ENCODE measurements around the gene C16orf54. TPM values are rescaled to one million over a fixed set of nuclear protein-coding genes. Genes with fewer than 3 reads are reported as not detected.
"Not testable (repeated sequence)": the region's sequence is repeated elsewhere in the genome, so short reads cannot be mapped to it uniquely, and the experiment has no call there.

Gene C16orf54
- total RNA-seq, 2 donors from 2014 or later, result 1.7 TPM

- Histone ChIP-seq H3K9ac (ENCODE audit: low read depth in 2 of 2, low read length in 2 of 2) (no peak overlapping the region), H3K4me1 (no peaks in the 10 kb centered on the region), H3K9me3 (no peaks in the 10 kb centered on the region), H3K27me3 (no peaks in the 10 kb centered on the region), H3K36me3 (no peaks in the 10 kb centered on the region), H3K27ac (peak overlapping the region; percentile 33), H3K4me3 (no peak overlapping the region)
- intact Hi-C loops (cut with DNase I), result no loop called here
- DNase-seq, result no peak
- no peak for TF ChIP-seq CTCF (IDR thresholded peaks at IDR 0.05)
Observed at GRCh38 chr16:29779474-29779873, 33.7 kb upstream of the C16orf54 start.

DNA sequence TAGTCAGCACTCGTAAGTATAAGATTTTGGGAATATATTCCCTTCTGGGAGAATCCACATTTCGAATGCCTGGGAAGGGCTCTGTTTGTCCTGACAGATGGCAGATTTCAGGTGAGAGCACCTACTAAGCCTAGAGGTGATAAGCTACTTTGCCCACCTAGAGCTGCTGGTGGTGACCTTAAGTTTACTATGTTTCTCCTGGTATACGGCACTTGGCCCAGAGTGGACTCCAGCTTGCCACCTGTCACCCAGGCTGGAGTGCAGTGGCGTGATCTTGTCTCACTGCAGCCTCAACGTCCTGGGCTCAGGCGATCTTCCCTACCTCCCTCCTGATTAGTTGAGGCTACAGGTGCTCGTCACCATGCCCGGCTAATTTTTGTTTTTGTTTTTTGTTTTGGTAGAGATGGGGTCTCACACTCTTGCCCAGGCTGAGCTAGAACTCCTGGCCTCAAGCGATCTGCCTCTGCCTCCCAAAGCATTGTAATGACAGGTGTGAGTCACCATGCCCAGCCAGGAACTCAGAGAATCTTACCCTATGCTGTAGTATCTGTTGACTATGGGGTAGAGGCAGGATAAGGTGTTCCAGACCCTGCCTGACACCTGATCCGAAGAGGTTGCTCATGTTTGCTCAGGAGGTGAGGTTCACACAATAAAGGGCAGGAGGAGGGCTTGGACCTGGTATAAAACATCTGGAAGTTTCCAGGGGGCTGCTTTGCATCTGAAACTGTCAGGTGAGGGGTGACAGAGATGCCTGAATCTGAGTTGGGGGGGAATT is 32.0 kb upstream of the C16orf54 start, which contains the start of gene ZG16:
ZG16 (plus strand) TSS at position 681 of the 775 bp plus-strand sequence. CDS start 1,011 bp downstream, outside the sequence.
- H3K4me1 ChIP-seq, result no peaks in the 10 kb centered on the region
- DNase-seq, result no peak
- H3K9ac ChIP-seq (ENCODE audit: low read depth in 2 of 2, low read length in 2 of 2), result no peak within 1 kb of the TSS
- H3K27me3 ChIP-seq, result no peaks in the 10 kb centered on the region
- intact Hi-C loops (cut with DNase I), result no loop called here
- no peak within 1 kb of the TSS for H3K4me3 ChIP-seq
- H3K36me3 ChIP-seq, result no peaks in the 10 kb centered on the region
- H3K9me3 ChIP-seq, result no peaks in the 10 kb centered on the region
- peak within 1 kb of the TSS; percentile 33 for H3K27ac ChIP-seq
- TF ChIP-seq CTCF (IDR thresholded peaks at IDR 0.05), result no peak

- Histone ChIP-seq H3K27ac (no peak overlapping the region), H3K4me1 (no peaks in the 10 kb centered on the region), H3K4me3 (no peak overlapping the region), H3K9me3 (no peaks in the 10 kb centered on the region), H3K27me3 (no peaks in the 10 kb centered on the region), H3K9ac (ENCODE audit: low read depth in 2 of 2, low read length in 2 of 2) (no peak overlapping the region), H3K36me3 (no peaks in the 10 kb centered on the region)
- intact Hi-C loops (cut with DNase I), result no loop called here
- DNase-seq, result no peak
- TF ChIP-seq CTCF (IDR thresholded peaks at IDR 0.05), result no peak
Observed at GRCh38 chr16:29775742-29776408, 30.1 kb upstream of the C16orf54 start.

DNA sequence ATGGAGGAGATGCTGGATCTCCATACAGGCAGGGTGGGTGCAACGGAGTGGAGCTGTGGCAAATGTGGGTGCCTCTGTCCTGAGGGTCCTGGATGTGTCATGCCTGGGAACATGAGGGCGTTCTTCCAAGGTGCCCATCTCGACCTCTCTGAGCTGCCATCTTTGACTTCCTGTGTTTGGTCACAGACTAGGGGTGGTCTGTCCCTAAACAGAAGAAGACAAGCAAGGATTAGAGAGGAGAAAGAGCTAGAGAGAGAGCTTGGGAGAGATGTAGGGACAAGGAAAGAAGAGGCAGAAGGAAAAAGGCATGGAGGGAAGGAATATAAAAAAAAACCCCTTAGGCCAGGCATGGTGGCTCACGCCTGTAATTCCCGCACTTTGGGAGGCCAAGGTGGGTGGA is 28.9 kb upstream of the C16orf54 start:
- Histone ChIP-seq H3K4me3 (no peak overlapping the region), H3K4me1 (no peaks in the 10 kb centered on the region), H3K9me3 (no peaks in the 10 kb centered on the region), H3K9ac (ENCODE audit: low read depth in 2 of 2, low read length in 2 of 2) (no peak overlapping the region), H3K27me3 (no peaks in the 10 kb centered on the region), H3K36me3 (no peaks in the 10 kb centered on the region), H3K27ac (no peak overlapping the region)
- no peak for DNase-seq
- intact Hi-C loops (cut with DNase I), result no loop called here
- no peak for TF ChIP-seq CTCF (IDR thresholded peaks at IDR 0.05)

- intact Hi-C loops (cut with DNase I); H3K4me1 ChIP-seq; DNase-seq: not testable (repeated sequence)
Observed at GRCh38 chr16:29772330-29772729, 26.5 kb upstream of the C16orf54 start.

More at GRCh38 chr16:29772330-29772729, 26.5 kb upstream of the C16orf54 start:
- H3K27me3 ChIP-seq; H3K27ac ChIP-seq; H3K36me3 ChIP-seq; H3K4me3 ChIP-seq; H3K9me3 ChIP-seq; H3K9ac ChIP-seq (ENCODE audit: low read depth in 2 of 2, low read length in 2 of 2): not testable (repeated sequence)
